ENCODE measurements around the gene FAM221B.
A peak's percentile ranks its signal among the peaks of the same experiment; 100 is the strongest.

The FAM221B gene

GRCh38 chr9:35828716-35829083 lies at the start of gene FAM221B:
Gene FAM221B, minus strand, starts transcription at chr9:35828732. Its CDS starts 2,571 bp downstream, at chr9:35826161.
- DNase-seq, result peak in 1 of 2 experiments; percentile 25

GRCh38 chr9:35872505-35872904 lies 44.0 kb upstream of the FAM221B start:
- DNase-seq, result no peak

GRCh38 chr9:35871545-35871944 lies 43.0 kb upstream of the FAM221B start:
- no peak for DNase-seq

GRCh38 chr9:35870351-35870923 lies 41.9 kb upstream of the FAM221B start, which contains the start of gene OR13J1:
Gene OR13J1, minus strand, starts transcription at chr9:35870401. Its CDS starts 0 bp downstream, at chr9:35870401.
- no peak for DNase-seq

GRCh38 chr9:35869621-35870216 lies 41.2 kb upstream of the FAM221B start:
- no peak for DNase-seq

- no peak for DNase-seq
Observed at GRCh38 chr9:35868933-35869332, 40.4 kb upstream of the FAM221B start.

- DNase-seq, result no peak
Observed at GRCh38 chr9:35867538-35867937, 39.0 kb upstream of the FAM221B start.

- DNase-seq, result no peak
Observed at GRCh38 chr9:35864695-35865255, 36.2 kb upstream of the FAM221B start.

- no peak for DNase-seq
Observed at GRCh38 chr9:35863583-35863982, 35.1 kb upstream of the FAM221B start.

GRCh38 chr9:35862328-35862727 lies 33.8 kb upstream of the FAM221B start:
- no peak for DNase-seq

GRCh38 chr9:35861161-35861897 lies 32.8 kb upstream of the FAM221B start:
- no peak for DNase-seq

- DNase-seq, result no peak
Observed at GRCh38 chr9:35859990-35860339, 31.4 kb upstream of the FAM221B start.

- DNase-seq, result no peak
Observed at GRCh38 chr9:35859310-35859989, 30.9 kb upstream of the FAM221B start.

- DNase-seq, result no peak
Observed at GRCh38 chr9:35858458-35858857, 29.9 kb upstream of the FAM221B start.

- DNase-seq, result no peak
Observed at GRCh38 chr9:35856882-35857281, 28.4 kb upstream of the FAM221B start.

GRCh38 chr9:35856206-35856605 lies 27.7 kb upstream of the FAM221B start:
- no peak for DNase-seq

- DNase-seq, result no peak
Observed at GRCh38 chr9:35854091-35854762, 25.7 kb upstream of the FAM221B start.

GRCh38 chr9:35852876-35853865 lies 24.6 kb upstream of the FAM221B start:
- no peak for DNase-seq

GRCh38 chr9:35852267-35852815 lies 23.8 kb upstream of the FAM221B start:
- DNase-seq, result no peak

GRCh38 chr9:35847792-35848572 lies 19.4 kb upstream of the FAM221B start:
- no peak for DNase-seq
